ENCODE results near the gene ATP10A.

ATP10A gene

DNA sequence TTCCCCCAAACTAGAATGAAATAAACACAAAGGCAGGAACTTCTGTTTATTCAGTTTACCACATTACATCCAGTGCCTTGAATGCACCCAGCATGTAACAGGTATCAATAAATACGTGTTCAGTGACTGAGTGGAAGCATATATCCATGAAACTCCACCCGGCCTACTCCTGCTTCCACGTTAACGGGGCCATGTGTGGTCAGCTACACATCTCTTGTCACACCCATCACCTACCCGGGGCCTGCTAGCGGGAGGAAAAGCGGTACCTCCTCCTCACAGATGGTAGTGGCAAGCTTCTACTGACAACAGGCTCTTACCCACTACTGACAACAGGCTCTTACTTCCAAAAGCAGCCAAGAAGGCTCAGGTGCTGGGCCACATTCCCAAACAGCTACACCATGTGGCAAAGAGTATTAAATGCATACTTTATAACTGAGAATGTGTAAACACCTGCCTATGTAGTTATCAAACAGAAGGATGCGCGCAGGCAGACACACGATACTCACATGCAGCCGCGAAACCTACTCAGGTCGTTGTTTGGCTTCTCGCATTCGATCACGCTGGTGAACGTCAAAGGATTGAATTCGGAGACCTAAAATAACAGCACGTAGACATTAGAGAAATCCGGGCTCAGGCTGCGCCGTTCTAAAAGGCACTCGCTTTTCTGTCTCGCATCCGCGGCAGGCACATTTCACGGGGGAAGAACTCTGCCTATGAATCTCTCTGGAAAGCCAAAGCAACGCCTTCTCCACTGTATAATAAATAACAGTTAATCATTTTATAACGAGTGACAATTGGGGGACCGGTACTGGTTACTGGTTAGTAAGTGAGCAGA is 127.4 kb downstream of the ATP10A start:
- TF ChIP-seq TOX (CRISPR knock-in tag; IDR thresholded peaks at IDR 0.05; ENCODE audit: borderline replicate concordance), result no peak
- ATAC-seq, result no peak

DNA sequence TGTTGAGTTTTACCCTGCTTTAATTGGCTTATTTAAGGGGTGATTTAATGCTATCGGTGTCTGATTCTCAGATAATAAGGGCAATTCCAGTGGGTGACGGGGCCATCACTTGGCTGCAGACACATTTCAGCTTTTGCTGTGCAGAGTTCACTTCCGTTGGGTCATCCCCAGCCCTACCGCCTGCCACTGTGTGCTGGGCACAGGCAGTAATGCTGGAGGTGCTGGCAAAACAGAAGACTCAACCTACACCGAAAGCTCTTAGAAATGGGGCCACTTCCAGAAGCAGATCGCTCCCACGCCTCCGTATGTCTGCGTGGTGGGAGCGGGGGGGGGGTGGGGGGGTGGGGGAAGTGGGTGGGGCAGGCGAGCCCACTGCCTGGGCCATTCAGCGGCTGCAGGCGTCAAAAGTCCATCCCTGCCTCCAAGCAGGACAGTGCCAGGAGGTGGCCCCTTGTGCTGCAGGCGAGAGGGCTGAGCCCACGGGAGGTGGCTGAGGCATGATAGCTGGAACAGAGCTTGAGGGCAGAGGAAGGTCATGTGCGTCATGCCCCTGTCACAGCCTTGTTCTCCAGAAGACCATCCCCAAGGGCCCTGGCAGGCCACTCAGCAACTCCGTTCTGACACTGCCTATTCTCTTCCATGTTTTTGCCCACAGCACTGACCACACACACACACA is 128.3 kb downstream of the ATP10A start:
- no peak for ATAC-seq
- no peak for TF ChIP-seq ZFP30 (CRISPR knock-in tag; IDR thresholded peaks at IDR 0.05)
- TF ChIP-seq SNAI2 (CRISPR knock-in tag; IDR thresholded peaks at IDR 0.05), result no peak
- no peak for TF ChIP-seq ARNTL (CRISPR knock-in tag; IDR thresholded peaks at IDR 0.05; ENCODE audit: borderline replicate concordance, low read depth)
- no peak for TF ChIP-seq OSR1 (CRISPR knock-in tag; IDR thresholded peaks at IDR 0.05)
- no peak for TF ChIP-seq PPARA (CRISPR knock-in tag; IDR thresholded peaks at IDR 0.05; ENCODE audit: borderline replicate concordance)
- TF ChIP-seq, protein P1, sequence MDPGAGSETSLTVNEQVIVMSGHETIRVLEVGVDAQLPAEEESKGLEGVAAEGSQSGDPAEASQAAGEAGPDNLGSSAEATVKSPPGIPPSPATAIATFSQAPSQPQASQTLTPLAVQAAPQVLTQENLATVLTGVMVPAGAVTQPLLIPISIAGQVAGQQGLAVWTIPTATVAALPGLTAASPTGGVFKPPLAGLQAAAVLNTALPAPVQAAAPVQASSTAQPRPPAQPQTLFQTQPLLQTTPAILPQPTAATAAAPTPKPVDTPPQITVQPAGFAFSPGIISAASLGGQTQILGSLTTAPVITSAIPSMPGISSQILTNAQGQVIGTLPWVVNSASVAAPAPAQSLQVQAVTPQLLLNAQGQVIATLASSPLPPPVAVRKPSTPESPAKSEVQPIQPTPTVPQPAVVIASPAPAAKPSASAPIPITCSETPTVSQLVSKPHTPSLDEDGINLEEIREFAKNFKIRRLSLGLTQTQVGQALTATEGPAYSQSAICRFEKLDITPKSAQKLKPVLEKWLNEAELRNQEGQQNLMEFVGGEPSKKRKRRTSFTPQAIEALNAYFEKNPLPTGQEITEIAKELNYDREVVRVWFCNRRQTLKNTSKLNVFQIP (CRISPR knock-in tag; IDR thresholded peaks at IDR 0.05; ENCODE audit: borderline replicate concordance, low read depth), result no peak
- TF ChIP-seq, protein P2, sequence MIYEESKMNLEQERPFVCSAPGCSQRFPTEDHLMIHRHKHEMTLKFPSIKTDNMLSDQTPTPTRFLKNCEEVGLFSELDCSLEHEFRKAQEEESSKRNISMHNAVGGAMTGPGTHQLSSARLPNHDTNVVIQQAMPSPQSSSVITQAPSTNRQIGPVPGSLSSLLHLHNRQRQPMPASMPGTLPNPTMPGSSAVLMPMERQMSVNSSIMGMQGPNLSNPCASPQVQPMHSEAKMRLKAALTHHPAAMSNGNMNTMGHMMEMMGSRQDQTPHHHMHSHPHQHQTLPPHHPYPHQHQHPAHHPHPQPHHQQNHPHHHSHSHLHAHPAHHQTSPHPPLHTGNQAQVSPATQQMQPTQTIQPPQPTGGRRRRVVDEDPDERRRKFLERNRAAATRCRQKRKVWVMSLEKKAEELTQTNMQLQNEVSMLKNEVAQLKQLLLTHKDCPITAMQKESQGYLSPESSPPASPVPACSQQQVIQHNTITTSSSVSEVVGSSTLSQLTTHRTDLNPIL (CRISPR knock-in tag; IDR thresholded peaks at IDR 0.05; ENCODE audit: low read depth), result no peak
- TF ChIP-seq TCF4 (CRISPR knock-in tag; IDR thresholded peaks at IDR 0.05; ENCODE audit: borderline replicate concordance), result no peak
- no peak for TF ChIP-seq GLIS3 (CRISPR knock-in tag; IDR thresholded peaks at IDR 0.05)
- TF ChIP-seq, protein P3, sequence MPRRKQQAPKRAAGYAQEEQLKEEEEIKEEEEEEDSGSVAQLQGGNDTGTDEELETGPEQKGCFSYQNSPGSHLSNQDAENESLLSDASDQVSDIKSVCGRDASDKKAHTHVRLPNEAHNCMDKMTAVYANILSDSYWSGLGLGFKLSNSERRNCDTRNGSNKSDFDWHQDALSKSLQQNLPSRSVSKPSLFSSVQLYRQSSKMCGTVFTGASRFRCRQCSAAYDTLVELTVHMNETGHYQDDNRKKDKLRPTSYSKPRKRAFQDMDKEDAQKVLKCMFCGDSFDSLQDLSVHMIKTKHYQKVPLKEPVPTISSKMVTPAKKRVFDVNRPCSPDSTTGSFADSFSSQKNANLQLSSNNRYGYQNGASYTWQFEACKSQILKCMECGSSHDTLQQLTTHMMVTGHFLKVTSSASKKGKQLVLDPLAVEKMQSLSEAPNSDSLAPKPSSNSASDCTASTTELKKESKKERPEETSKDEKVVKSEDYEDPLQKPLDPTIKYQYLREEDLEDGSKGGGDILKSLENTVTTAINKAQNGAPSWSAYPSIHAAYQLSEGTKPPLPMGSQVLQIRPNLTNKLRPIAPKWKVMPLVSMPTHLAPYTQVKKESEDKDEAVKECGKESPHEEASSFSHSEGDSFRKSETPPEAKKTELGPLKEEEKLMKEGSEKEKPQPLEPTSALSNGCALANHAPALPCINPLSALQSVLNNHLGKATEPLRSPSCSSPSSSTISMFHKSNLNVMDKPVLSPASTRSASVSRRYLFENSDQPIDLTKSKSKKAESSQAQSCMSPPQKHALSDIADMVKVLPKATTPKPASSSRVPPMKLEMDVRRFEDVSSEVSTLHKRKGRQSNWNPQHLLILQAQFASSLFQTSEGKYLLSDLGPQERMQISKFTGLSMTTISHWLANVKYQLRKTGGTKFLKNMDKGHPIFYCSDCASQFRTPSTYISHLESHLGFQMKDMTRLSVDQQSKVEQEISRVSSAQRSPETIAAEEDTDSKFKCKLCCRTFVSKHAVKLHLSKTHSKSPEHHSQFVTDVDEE (CRISPR knock-in tag; IDR thresholded peaks at IDR 0.05), result no peak
- TF ChIP-seq ZNF565 (CRISPR knock-in tag; conservative IDR thresholded peaks at IDR 0.05; ENCODE audit: low read depth), result no peak
- TF ChIP-seq ESRRG (CRISPR knock-in tag; IDR thresholded peaks at IDR 0.05), result no peak
- TF ChIP-seq ISL1 (CRISPR knock-in tag; IDR thresholded peaks at IDR 0.05), result no peak
- no peak for TF ChIP-seq RARB (CRISPR knock-in tag; IDR thresholded peaks at IDR 0.05)
- TF ChIP-seq ZC3H10 (CRISPR knock-in tag; IDR thresholded peaks at IDR 0.05), result no peak
- TF ChIP-seq ZNF70 (CRISPR knock-in tag; IDR thresholded peaks at IDR 0.05), result no peak

DNA sequence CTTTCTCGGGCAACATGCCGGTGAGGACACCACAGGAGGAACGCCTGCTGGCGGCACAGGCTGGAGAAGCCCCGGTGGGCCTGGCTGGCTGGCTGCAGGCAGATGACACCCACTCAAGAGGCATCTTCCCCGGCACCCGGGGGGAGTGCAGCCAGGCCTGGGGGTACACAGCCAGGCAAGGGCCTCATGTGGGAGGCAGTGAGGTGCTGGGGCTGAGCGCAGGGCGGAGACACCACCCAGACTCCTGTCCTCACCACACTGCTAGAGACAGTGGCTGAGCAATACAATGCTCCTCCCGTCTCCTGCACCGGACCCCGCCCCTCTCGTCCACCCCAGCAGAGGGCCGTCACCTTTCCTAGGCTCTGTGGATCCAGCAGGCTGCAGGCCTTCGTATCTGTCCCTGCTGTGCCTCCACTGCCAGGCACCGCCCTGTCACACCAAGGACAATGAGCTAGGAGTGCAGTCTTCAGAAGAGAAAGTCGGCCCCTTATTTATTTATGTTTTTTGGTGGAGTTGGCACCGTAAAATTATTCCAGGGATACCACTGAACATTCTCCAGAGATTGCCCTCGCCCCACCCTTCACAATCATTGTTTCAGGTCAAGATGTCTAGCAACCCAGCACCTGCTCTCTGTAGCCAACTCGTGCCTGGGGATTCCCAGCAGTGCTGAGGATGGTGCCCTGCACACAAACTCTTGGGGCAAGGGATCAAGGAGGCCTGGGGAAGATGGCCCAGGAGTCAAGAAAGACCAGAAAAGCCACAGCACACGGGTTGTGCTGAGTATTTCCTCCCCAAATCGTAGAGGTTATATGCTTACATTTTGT is 129.1 kb downstream of the ATP10A start:
- TF ChIP-seq TCF4 (CRISPR knock-in tag; IDR thresholded peaks at IDR 0.05; ENCODE audit: borderline replicate concordance), result no peak
- no peak for TF ChIP-seq OSR1 (CRISPR knock-in tag; IDR thresholded peaks at IDR 0.05)
- no peak for TF ChIP-seq ZC3H10 (CRISPR knock-in tag; IDR thresholded peaks at IDR 0.05)
- no peak for TF ChIP-seq CSDC2 (CRISPR knock-in tag; IDR thresholded peaks at IDR 0.05)
- ATAC-seq, result no peak

DNA sequence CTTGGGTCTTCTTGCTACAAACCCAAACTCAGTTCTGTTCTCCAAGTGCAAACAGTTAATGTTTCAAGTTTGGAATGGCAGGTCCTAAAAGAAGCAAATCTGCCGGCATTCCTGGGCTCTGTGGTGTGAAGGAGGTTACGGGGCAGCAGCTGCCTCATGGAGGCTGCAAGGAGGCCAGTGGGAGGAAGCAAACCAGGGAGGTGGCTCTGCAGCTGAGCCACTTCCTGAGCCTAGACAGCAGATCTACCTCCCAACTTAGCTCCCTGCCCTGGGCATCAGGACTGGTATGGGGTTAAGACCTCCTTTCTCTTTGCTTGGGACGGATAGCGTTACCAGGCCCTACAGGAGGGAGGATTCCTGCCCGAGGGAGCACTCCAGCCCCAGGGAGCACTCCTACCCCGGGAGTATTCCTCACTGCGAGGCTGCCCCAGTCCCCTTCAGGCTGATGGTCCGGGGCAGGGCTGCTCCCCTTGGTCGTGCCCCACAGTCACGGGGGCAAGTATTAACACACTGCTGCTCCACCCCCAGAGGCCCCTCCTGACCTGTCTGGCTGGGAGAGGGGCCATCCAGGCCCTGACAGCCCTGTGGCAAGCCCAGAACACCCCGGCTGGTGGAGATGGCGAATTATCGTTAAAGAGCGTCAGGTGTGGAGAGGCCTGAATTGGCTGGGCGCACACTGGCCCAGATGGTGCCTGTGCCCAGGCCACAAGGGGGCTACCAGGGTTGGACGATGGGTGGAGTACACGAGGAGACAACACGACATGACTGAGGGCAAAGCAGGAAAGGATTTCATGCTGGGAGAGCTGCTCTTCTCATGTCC is 129.9 kb downstream of the ATP10A start:
- no peak for ATAC-seq
- TF ChIP-seq ZFP3 (CRISPR knock-in tag; IDR thresholded peaks at IDR 0.05) (no peak), BACH2 (CRISPR knock-in tag; IDR thresholded peaks at IDR 0.05; ENCODE audit: borderline replicate concordance) (no peak), ZNF565 (CRISPR knock-in tag; conservative IDR thresholded peaks at IDR 0.05; ENCODE audit: low read depth) (no peak), GLIS3 (CRISPR knock-in tag; IDR thresholded peaks at IDR 0.05) (no peak)
- TF ChIP-seq, protein P4, sequence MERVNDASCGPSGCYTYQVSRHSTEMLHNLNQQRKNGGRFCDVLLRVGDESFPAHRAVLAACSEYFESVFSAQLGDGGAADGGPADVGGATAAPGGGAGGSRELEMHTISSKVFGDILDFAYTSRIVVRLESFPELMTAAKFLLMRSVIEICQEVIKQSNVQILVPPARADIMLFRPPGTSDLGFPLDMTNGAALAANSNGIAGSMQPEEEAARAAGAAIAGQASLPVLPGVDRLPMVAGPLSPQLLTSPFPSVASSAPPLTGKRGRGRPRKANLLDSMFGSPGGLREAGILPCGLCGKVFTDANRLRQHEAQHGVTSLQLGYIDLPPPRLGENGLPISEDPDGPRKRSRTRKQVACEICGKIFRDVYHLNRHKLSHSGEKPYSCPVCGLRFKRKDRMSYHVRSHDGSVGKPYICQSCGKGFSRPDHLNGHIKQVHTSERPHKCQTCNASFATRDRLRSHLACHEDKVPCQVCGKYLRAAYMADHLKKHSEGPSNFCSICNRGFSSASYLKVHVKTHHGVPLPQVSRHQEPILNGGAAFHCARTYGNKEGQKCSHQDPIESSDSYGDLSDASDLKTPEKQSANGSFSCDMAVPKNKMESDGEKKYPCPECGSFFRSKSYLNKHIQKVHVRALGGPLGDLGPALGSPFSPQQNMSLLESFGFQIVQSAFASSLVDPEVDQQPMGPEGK (CRISPR knock-in tag; IDR thresholded peaks at IDR 0.05; ENCODE audit: borderline replicate concordance), result no peak
